Testis (tissue), 2 donors: ENCODE data around the gene C2CD4D.
"Not testable (repeated sequence)": the region's sequence is repeated elsewhere in the genome, so short reads cannot be mapped to it uniquely, and the experiment has no call there.

Source experiments
- POLR2A ChIP-seq: fragments of 450-650 bp; IDR thresholded peaks from one replicate; pipeline ENCODE4 v1.6.1; 2017; ENCODE audit warnings: antibody characterized with exemption, mild to moderate bottlenecking, moderate library complexity
- TF ChIP-seq, protein P1 (sequence below), 3 experiments: fragments of 450-650 bp in 2 of 3; fragments of 200-600 bp in 1 of 3; sonication (generic) in 1 of 3; IDR thresholded peaks; one replicate each; pipeline ENCODE4 v1.5.1; 2016 to 2019; ENCODE audit warnings: antibody characterized with exemption in 3 of 3, mild to moderate bottlenecking in 2 of 3, moderate library complexity in 1 of 3

DNA sequence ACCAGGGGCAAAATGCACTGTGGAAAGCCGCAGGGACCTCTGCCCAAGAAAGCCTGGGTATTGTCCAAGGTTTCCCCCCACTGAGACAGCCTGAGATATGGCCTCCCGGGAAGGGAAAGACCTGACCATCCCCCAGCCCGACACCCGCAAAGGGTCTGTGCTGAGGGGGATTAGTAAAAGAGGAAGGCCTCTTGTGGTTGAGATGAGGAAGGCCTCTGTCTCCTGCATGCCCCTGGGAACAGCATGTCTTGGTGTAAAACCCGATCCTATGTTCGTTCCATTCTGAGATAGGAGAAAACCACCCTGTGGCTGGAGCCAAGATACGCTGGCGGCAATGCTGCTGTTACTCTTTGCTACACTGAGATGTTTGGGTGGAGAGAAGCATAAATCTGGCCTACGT, 33.2 kb upstream of the C2CD4D start:
- TF ChIP-seq, protein P1, sequence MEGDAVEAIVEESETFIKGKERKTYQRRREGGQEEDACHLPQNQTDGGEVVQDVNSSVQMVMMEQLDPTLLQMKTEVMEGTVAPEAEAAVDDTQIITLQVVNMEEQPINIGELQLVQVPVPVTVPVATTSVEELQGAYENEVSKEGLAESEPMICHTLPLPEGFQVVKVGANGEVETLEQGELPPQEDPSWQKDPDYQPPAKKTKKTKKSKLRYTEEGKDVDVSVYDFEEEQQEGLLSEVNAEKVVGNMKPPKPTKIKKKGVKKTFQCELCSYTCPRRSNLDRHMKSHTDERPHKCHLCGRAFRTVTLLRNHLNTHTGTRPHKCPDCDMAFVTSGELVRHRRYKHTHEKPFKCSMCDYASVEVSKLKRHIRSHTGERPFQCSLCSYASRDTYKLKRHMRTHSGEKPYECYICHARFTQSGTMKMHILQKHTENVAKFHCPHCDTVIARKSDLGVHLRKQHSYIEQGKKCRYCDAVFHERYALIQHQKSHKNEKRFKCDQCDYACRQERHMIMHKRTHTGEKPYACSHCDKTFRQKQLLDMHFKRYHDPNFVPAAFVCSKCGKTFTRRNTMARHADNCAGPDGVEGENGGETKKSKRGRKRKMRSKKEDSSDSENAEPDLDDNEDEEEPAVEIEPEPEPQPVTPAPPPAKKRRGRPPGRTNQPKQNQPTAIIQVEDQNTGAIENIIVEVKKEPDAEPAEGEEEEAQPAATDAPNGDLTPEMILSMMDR (IDR thresholded peaks at IDR 0.05): not testable (repeated sequence)
- not testable (repeated sequence) for TF ChIP-seq POLR2A
